ENCODE data around the gene PCLO.

- no peak for TF ChIP-seq CTCF (conservative IDR thresholded peaks at IDR 0.05; ENCODE audit: low read depth, low read length)
- no peak for TF ChIP-seq MXI1 (IDR thresholded peaks at IDR 0.05; ENCODE audit: borderline replicate concordance, low read depth, low read length)
- TF ChIP-seq NFE2L2 (IDR thresholded peaks at IDR 0.05; ENCODE audit: low read depth, low read length) = peak; percentile 63
These were observed 276.4 kb downstream of the PCLO start for GRCh38 chr7:82886324-82886723.
